HG03439 (cell line): ENCODE measurements around the gene GLIPR2.

ENCODE experiments used
- ATAC-seq: cut with Tn5 transposase; IDR thresholded peaks from one replicate; pipeline ENCODE4 v1.9.1; 2021; ENCODE audit warnings: mild to moderate bottlenecking, moderate library complexity; ENCODE audit not compliant: unreplicated experiment

The GLIPR2 gene

DNA sequence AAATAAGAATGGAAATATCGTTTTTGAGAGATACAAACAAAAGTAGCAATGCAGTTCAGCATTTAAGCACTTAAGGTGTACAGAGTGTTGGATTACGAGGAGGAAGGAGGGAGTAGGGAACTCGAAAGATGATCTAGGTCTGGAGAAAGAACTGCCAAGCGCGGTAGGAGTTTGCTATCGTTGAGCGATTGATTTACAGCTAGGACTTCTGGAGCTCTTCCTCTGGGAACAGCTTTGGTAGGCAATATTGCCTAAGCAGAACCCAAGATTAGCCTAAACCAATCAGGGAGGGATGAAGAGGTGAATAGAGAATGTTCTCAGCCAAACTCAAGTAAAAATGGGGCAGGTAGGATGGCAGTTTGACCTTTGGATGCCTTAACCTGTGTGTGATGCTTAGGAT lies 55.2 kb downstream of the GLIPR2 start:
- no peak for ATAC-seq

DNA sequence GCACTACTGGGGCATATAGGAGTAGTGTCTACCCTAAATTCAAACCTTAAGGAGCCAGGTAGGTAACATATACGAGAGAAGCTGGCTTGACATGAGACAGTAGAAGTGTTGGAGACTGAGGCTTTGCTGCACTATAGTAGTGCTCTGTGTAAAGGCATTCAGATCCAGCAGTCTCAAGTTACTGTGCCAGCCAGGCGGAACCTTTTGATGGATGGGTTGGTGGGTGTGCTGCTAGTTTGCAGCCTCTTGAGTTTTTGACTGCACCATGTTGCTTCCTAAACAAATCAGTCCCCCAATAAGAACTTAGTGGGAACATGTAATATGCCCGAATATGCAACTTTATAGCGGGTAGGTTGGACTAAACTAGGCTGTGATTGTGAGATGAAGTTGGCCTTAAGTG lies 55.7 kb downstream of the GLIPR2 start:
- ATAC-seq, result no peak

DNA sequence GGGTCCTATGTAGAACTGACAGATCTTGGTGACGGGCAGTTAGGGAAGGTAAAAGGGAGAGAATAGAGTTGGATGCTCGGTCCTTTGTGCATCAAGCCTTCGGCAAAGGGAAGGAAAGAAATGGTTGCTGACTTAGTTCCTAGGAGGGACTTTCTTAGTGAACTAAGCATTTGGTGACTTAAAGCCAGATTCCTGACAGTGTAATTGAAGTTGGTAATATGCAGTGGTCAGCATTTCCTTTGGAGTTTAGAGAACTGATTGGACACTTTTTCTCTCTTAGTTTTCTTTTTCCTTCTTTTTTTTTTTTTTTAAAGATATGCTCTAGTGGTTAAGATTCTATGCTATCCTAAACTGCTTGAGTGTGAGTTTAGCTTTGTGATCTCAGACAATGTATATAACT lies 56.5 kb downstream of the GLIPR2 start:
- ATAC-seq, result no peak

DNA sequence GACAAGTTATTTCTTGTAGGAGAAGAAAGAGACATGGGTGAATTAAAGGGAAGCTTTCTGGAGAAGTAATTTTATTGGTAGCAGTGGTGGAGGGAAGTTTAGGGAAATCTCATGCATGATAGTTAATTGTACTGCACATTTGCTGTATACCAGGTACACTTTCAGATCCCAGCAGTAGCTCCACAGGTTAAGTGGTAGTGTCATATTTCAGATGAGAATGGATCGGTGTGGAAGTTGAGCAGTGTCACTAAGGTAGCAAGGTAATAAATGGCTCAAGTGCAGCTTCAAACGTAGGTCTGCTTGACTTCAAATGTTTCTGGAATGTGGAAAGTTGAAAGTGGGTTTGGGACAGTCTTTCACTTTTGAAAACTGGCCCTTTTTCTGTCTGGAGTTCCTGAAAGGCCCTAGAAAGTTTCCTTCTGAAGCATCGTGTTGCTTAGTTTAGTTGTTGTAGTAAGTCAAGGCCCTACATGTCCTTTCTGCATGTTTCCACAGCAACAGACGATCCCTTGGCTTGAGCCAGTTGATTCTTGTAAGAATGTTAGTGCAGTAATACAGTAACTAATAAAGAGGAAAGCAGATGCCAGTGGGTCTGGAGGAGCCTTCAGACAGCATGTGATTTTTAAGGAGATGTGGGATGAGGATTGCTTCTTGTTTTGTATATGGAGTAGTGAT lies 57.9 kb downstream of the GLIPR2 start:
- ATAC-seq, result no peak

DNA sequence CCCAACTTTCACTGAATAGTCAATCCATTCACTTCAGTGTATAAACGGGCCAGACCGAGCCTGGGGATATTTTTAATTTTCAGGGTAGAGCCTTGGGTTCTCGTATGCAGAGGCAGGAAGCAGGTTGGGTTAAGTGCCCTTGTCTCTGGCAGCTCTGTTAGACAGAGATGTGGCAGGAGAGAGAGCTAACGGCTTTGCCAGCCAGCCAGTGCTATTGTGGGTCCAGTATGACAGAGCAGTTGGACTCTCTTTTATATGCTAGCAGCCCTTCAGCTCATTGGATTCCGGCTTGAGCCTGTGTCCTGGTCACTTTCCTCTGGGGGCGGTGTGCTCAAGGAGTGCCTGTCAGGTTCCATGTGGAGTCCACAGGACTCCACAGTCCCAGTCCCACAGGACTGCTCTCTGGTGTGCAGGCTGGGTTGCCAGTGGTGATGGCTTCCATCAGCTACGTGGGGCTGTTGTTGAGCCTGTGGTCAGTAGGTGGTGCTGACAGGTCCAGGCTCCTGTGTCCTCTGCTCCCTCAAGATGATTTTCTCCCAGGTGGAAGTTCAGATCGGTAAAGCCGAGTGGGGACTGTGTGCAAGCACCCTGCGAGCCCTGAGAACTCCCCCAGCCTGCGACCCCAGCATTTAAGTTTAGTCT lies 68.5 kb downstream of the GLIPR2 start:
- no peak for ATAC-seq

DNA sequence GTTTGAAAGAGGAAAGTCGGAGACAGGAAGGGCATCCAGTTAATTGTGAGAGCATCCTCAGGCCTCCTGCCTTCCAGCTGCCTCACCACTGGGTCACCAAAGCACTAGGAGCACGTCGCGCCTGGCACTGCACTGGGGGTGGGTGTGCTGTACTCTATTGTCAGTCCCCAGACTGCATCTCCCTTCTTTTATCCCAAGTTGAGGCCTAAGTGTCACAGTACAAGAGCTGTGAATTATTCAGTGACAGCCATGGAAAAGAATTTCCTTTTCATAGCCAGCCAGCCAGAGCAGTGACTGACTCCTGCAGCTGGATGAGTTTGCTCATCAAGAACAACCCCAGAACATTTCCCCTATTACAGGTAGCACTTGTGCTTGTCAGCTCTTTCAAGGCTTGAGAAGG lies 70.5 kb downstream of the GLIPR2 start:
- no peak for ATAC-seq

DNA sequence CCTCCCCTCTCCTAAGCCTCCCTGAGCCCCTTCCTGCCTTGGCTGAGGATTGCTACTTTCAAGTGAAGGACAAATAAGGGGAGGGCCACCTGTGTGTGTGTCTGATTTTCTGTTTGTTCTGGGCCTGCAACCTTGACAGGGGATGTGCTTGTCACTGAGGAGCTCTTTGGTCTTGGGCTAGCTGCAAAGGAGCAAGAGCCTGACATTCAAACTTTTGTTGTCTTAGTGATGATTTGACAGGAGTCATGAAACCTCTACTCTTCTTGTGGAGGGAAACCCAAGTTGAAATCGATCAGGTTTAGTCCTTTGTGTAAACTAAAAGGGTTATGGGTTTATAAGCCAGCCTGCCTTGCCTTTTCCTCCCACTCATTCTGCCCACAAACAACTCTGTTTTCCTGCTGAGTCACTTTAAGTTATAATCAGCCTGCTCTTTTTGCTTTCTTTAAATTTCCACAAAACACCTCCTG lies 71.0 kb downstream of the GLIPR2 start:
- no peak for ATAC-seq

DNA sequence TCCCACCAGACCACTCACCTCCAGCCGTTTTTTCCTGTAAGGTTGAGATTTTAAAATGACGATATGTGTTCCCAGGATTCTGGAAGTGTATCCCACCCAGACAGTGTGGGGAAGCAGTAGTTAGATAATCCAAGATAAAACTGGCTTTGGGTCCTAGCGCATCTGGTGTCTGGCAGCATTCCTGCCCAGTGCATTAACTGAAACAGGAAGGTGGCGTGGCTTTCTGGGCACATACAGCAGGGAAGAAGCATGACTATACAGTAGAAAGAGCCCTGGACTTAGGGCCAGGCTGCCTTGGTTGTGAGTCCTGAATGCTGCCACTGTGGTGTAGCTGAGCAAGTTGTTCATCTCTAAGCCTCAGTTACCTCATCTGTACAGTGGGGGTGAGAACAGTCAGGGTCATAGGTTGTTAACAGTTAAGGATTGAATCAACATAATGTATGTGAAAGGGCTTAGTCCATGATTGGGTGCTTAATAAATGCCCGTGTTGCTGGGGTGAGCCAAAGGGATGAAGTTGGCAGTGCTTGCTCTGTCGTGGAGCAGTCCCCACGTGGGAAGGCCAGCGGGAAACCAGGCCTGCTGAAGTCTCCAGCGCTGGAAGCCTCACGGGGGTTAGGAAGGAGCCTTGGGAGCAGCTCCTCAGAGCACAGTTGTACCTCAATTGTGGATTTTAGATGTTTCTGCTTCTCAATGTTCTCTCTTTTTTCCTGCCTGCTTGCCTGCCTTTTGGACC lies 72.2 kb downstream of the GLIPR2 start:
- ATAC-seq, result no peak

DNA sequence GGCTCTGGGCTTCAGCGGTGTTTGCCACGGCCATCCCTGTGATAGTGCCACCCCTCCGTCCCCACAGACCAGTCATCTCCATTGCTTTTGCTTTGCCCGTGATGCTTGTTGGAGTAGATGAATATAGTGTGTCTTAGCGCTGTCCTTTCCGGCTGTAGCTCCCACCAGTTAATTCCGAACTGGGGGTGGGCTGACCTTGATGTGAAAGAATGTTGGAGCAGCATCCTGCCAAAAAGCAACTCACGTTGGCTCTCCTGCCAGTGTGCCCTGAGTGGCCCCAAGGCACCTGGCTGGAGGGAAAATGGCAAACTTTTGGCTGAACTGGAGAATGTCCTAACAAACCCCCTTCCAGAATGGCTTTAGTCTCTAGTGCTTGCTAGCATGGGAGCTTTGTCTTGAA lies 74.2 kb downstream of the GLIPR2 start:
- no peak for ATAC-seq

DNA sequence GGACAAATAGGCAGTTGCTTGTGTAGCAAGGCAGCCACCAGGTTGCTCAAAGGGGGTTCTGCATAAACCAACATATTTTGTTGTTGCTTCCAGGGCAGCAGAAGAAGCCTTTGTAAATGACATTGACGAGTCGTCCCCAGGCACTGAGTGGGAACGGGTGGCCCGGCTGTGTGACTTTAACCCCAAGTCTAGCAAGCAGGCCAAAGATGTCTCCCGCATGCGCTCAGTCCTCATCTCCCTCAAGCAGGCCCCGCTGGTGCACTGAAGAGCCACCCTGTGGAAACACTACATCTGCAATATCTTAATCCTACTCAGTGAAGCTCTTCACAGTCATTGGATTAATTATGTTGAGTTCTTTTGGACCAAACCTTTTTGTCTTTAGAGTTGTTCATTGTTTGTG lies 75.0 kb downstream of the GLIPR2 start:
- no peak for ATAC-seq

DNA sequence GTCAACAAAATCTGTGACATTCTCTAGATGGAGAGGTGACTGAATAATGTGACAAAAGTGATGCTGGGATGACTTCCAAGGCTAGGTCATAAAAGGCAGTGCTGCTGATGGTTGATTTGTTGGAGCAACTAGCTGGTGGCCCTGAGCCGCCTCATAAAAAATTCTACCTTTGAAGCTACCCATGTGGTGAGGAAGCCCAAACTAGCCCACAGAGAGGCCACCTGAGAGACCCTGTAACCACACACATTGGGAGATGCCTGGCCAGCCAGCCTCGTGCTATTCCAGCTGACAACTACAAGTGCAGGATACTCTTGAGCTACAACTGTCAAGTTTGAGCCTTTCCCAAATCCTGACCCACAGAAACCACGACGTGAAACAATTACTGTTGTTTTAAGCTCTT lies 76.9 kb downstream of the GLIPR2 start:
- no peak for ATAC-seq
